ENCODE measurements around the gene SGMS1. TPM values are rescaled to one million over a fixed set of nuclear protein-coding genes. Genes with fewer than 3 reads are reported as not detected.

Gene SGMS1
- total RNA-seq, 1 donor from 2014 or later, result 24.1 TPM

DNA sequence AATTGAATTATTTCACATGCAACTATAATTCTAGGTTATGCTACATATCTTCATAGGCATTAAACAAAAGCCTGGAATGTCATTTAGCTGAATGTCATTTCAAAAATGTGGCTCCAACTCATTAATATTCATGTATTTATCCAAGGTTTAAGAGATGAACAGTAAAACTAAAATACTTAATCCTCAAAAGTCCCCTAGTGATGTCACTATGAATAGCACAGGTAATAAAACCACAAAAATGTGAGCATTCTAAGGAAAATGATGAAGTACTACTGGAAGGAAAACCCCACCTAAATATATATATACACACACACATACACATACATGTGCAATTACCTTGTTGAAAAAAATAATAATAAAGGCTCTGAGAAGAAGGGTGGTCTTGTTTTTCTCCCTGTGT is 218.0 kb downstream of the SGMS1 start:
- no peak for DNase-seq
- Mint-ChIP-seq H3K4me3 (ENCODE audit: unreplicated experiment) (no peak overlapping the region), H3K27me3 (ENCODE audit: unreplicated experiment) (no peaks in the 10 kb centered on the region), H3K4me1 (ENCODE audit: low read depth, unreplicated experiment) (peaks cover 4% of the 10 kb centered on the region), H3K27ac (ENCODE audit: unreplicated experiment) (no peak overlapping the region), H3K36me3 (ENCODE audit: unreplicated experiment) (no peaks in the 10 kb centered on the region), H3K9me3 (ENCODE audit: unreplicated experiment) (no peaks in the 10 kb centered on the region)
- TF ChIP-seq CTCF (IDR thresholded peaks at IDR 0.05; ENCODE audit: partially characterized antibody, unreplicated experiment), result no peak

GRCh38 chr10:50404021-50404773 is 219.6 kb downstream of the SGMS1 start:
- TF ChIP-seq CTCF (IDR thresholded peaks at IDR 0.05; ENCODE audit: partially characterized antibody, unreplicated experiment), result no peak
- no peaks in the 10 kb centered on the region for H3K36me3 Mint-ChIP-seq (ENCODE audit: unreplicated experiment)
- H3K27me3 Mint-ChIP-seq (ENCODE audit: unreplicated experiment), result no peaks in the 10 kb centered on the region
- peaks cover 4% of the 10 kb centered on the region for H3K4me1 Mint-ChIP-seq (ENCODE audit: low read depth, unreplicated experiment)
- no peak overlapping the region for H3K4me3 Mint-ChIP-seq (ENCODE audit: unreplicated experiment)
- no peak overlapping the region for H3K27ac Mint-ChIP-seq (ENCODE audit: unreplicated experiment)
- no peaks in the 10 kb centered on the region for H3K9me3 Mint-ChIP-seq (ENCODE audit: unreplicated experiment)
- no peak for DNase-seq

DNA sequence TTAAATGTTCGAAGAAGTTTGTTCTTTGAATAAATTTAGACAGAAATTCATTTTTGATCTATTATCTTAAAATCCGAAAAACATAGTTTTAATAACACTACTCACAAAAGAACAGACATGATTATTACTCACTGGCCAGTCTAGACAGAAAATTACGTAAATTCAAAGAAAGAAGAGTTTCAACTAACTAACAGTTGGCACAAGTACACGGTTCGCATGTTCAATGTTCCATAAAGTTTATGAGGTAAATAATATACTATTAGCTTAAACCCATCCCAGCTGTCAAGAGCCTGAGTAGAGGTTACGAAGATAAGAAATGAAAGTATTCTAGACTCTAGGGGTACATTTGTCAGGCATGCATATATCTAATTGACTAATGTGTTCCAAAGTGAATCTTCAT is 220.7 kb downstream of the SGMS1 start:
- no peak for TF ChIP-seq CTCF (IDR thresholded peaks at IDR 0.05; ENCODE audit: partially characterized antibody, unreplicated experiment)
- Mint-ChIP-seq H3K27me3 (ENCODE audit: unreplicated experiment) (no peaks in the 10 kb centered on the region), H3K9me3 (ENCODE audit: unreplicated experiment) (no peaks in the 10 kb centered on the region)

DNA sequence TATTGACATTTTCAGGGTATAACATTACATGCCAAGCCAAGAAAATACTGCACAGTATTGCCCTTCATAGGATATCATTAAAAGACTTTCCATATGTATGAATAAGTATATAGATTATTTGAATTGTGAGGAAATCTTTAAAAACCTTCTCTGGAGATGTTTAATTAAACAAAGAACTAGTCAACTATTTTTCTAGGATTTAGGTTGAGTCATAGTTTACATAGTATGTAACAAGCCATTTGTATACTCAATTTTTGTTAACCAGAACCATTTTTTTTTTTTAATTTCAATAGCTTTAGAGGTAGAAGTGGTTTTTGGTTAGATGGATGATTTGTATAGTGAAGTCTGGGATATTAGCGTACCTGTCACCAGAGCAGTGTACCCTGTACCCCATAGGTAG is 221.3 kb downstream of the SGMS1 start:
- Mint-ChIP-seq H3K36me3 (ENCODE audit: unreplicated experiment) (no peaks in the 10 kb centered on the region), H3K4me3 (ENCODE audit: unreplicated experiment) (no peak overlapping the region), H3K27ac (ENCODE audit: unreplicated experiment) (no peak overlapping the region), H3K9me3 (ENCODE audit: unreplicated experiment) (no peaks in the 10 kb centered on the region), H3K4me1 (ENCODE audit: low read depth, unreplicated experiment) (peaks cover 4% of the 10 kb centered on the region), H3K27me3 (ENCODE audit: unreplicated experiment) (no peaks in the 10 kb centered on the region)
- no peak for DNase-seq
- no peak for TF ChIP-seq CTCF (IDR thresholded peaks at IDR 0.05; ENCODE audit: partially characterized antibody, unreplicated experiment)

More for the DNA sequence above, 220.7 kb downstream of the SGMS1 start:
- Mint-ChIP-seq H3K4me1 (ENCODE audit: low read depth, unreplicated experiment) (peaks cover 4% of the 10 kb centered on the region), H3K36me3 (ENCODE audit: unreplicated experiment) (no peaks in the 10 kb centered on the region), H3K27ac (ENCODE audit: unreplicated experiment) (no peak overlapping the region), H3K4me3 (ENCODE audit: unreplicated experiment) (no peak overlapping the region)
- DNase-seq, result no peak

DNA sequence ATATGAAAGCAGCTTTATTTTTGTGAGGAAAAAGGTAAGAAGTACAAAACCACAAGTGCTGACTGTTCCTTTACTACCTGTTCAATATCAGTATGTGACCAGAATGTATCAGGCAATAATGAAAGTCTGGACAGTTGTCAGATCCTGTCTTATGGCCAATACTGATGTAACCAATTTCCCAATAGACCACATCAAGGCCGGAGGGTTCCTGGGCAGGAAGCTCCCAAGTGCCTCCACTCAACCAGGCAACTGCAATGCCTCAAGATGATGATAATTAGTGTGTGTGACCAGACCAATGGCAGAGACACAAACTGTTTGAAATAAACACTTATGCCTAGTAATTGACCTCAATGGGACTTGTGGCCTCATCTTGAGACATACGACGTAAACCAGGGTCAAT is 223.1 kb downstream of the SGMS1 start:
- H3K9me3 Mint-ChIP-seq (ENCODE audit: unreplicated experiment), result no peaks in the 10 kb centered on the region
- H3K4me1 Mint-ChIP-seq (ENCODE audit: low read depth, unreplicated experiment), result peaks cover 4% of the 10 kb centered on the region
- H3K27ac Mint-ChIP-seq (ENCODE audit: unreplicated experiment), result no peak overlapping the region
- H3K4me3 Mint-ChIP-seq (ENCODE audit: unreplicated experiment), result no peak overlapping the region
- peaks cover 3% of the 10 kb centered on the region for H3K27me3 Mint-ChIP-seq (ENCODE audit: unreplicated experiment)
- no peaks in the 10 kb centered on the region for H3K36me3 Mint-ChIP-seq (ENCODE audit: unreplicated experiment)
- TF ChIP-seq CTCF (IDR thresholded peaks at IDR 0.05; ENCODE audit: partially characterized antibody, unreplicated experiment), result no peak
- DNase-seq, result no peak

Data from glutamatergic neuron (in vitro differentiated cells).